ENCODE measurements around the gene FTCDNL1.

The FTCDNL1 gene

GRCh38 chr2:199865905-199866304 is 14.9 kb upstream of the FTCDNL1 start:
- TF ChIP-seq, protein P1, sequence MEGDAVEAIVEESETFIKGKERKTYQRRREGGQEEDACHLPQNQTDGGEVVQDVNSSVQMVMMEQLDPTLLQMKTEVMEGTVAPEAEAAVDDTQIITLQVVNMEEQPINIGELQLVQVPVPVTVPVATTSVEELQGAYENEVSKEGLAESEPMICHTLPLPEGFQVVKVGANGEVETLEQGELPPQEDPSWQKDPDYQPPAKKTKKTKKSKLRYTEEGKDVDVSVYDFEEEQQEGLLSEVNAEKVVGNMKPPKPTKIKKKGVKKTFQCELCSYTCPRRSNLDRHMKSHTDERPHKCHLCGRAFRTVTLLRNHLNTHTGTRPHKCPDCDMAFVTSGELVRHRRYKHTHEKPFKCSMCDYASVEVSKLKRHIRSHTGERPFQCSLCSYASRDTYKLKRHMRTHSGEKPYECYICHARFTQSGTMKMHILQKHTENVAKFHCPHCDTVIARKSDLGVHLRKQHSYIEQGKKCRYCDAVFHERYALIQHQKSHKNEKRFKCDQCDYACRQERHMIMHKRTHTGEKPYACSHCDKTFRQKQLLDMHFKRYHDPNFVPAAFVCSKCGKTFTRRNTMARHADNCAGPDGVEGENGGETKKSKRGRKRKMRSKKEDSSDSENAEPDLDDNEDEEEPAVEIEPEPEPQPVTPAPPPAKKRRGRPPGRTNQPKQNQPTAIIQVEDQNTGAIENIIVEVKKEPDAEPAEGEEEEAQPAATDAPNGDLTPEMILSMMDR (IDR thresholded peaks at IDR 0.05) = no peak
- peaks cover 8% of the 10 kb centered on the region for H3K27me3 Mint-ChIP-seq (ENCODE audit: low read depth, poor library complexity)
- H3K4me1 Mint-ChIP-seq = peaks cover 9% of the 10 kb centered on the region
- H3K9me3 Mint-ChIP-seq = no peaks in the 10 kb centered on the region
- no peaks in the 10 kb centered on the region for H3K36me3 Mint-ChIP-seq (ENCODE audit: low read depth)
- no peak for DNase-seq
- H3K4me3 Mint-ChIP-seq = no peak overlapping the region
- no peak overlapping the region for H3K27ac Mint-ChIP-seq

DNA sequence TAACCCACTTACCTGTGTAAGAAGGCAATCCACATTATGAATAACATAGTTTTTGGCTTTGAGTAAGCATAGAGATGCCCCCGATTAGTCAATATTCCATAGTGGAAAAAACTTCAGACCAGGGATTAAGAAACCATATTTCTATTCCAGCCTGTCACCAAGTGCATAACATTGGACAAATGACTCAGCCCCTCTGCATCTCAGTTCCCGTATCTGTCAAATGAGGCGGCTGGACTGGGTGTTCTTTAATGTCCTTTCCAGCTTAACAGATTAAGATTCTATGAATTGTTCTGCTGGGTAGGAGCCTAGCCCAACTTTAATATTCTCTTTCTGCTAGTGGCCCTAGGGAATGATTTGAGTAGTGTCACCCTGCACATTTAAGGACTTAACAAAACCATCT is 11.8 kb upstream of the FTCDNL1 start:
- no peak for DNase-seq
- TF ChIP-seq, protein P1 (IDR thresholded peaks at IDR 0.05) = no peak
- H3K9me3 Mint-ChIP-seq = no peaks in the 10 kb centered on the region
- no peak overlapping the region for H3K27ac Mint-ChIP-seq
- H3K4me1 Mint-ChIP-seq = no peaks in the 10 kb centered on the region
- H3K4me3 Mint-ChIP-seq = no peak overlapping the region
- no peaks in the 10 kb centered on the region for H3K36me3 Mint-ChIP-seq (ENCODE audit: low read depth)
- H3K27me3 Mint-ChIP-seq (ENCODE audit: low read depth, poor library complexity) = peaks cover 12% of the 10 kb centered on the region

DNA sequence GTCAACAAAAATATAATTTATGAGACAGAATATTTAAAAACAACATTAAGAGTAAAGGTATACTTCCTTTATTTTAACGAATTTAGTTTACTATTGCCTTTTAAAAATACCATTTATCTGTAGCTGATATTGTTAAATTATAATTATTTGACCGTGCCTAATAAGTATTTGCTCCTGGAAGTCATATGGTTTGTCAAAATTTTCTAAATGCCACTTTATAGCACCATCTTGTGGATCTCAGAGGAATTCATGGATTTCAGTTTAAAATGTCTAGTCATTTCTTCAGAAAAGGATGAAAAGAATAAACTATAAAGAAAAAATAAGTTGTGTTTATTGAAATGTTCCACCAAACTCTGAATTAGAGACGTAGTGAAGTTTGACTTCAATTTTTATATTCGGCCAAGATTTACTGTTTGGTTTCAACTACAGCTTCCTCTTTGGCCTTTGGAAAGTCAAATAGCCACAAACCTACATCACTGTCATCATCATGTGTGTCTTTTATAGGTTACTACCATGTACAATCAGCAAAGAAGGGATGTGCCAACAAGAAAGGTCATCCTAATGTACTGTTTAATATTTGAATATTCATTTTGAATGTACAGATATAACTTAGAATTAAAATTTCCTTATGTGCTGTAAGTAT is 10.3 kb upstream of the FTCDNL1 start:
- no peak for DNase-seq
- TF ChIP-seq, protein P1 (IDR thresholded peaks at IDR 0.05) = peak; percentile 62
- no peak overlapping the region for H3K4me3 Mint-ChIP-seq
- H3K36me3 Mint-ChIP-seq (ENCODE audit: low read depth) = no peaks in the 10 kb centered on the region
- H3K4me1 Mint-ChIP-seq = no peaks in the 10 kb centered on the region
- H3K9me3 Mint-ChIP-seq = no peaks in the 10 kb centered on the region
- H3K27me3 Mint-ChIP-seq (ENCODE audit: low read depth, poor library complexity) = peaks cover 12% of the 10 kb centered on the region
- no peak overlapping the region for H3K27ac Mint-ChIP-seq

- TF ChIP-seq, protein P1 (IDR thresholded peaks at IDR 0.05) = no peak
- Mint-ChIP-seq H3K27me3 (ENCODE audit: low read depth, poor library complexity) (peaks cover 18% of the 10 kb centered on the region), H3K36me3 (ENCODE audit: low read depth) (no peaks in the 10 kb centered on the region), H3K4me1 (peaks cover 5% of the 10 kb centered on the region), H3K27ac (no peak overlapping the region), H3K4me3 (no peak overlapping the region), H3K9me3 (no peaks in the 10 kb centered on the region)
- no peak for DNase-seq
Observed at GRCh38 chr2:199855812-199856211, 4.8 kb upstream of the FTCDNL1 start.

GRCh38 chr2:199851883-199852282 is 891 bp upstream of the FTCDNL1 start:
- Mint-ChIP-seq H3K27ac (no peak overlapping the region), H3K9me3 (no peaks in the 10 kb centered on the region), H3K4me3 (no peak overlapping the region), H3K4me1 (peaks cover 5% of the 10 kb centered on the region), H3K27me3 (ENCODE audit: low read depth, poor library complexity) (peaks cover 32% of the 10 kb centered on the region), H3K36me3 (ENCODE audit: low read depth) (no peaks in the 10 kb centered on the region)
- TF ChIP-seq, protein P1 (IDR thresholded peaks at IDR 0.05) = no peak
- DNase-seq = no peak

DNA sequence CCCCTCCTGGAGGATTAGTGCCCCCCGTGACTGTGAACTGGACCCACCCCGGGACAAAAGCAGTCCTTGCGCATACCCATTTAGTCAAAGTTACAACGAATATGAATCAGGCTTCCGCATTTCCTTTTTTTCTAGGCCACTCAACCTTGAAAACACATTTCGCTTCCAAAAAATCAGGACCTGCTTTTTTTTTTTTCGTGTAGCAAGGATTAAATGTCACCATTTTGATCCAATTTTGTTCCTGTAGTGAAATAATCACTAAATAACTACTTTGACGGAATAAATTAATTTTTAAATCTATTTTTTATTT is 464 bp upstream of the FTCDNL1 start:
- no peaks in the 10 kb centered on the region for H3K9me3 Mint-ChIP-seq
- peaks cover 32% of the 10 kb centered on the region for H3K27me3 Mint-ChIP-seq (ENCODE audit: low read depth, poor library complexity)
- no peak for DNase-seq
- H3K27ac Mint-ChIP-seq = no peak overlapping the region
- no peaks in the 10 kb centered on the region for H3K36me3 Mint-ChIP-seq (ENCODE audit: low read depth)
- TF ChIP-seq, protein P1 (IDR thresholded peaks at IDR 0.05) = no peak
- peaks cover 5% of the 10 kb centered on the region for H3K4me1 Mint-ChIP-seq
- peak overlapping the region; percentile 99 for H3K4me3 Mint-ChIP-seq
